Stimulated activated CD8-positive, alpha-beta memory T cell treated with anti-CD3 and anti-CD28 coated beads, Interleukin-4, amount 100 ng/mL, for 48 hours (primary cell): ENCODE data around the gene TAF11L8.
"Not testable (repeated sequence)": the region's sequence is repeated elsewhere in the genome, so short reads cannot be mapped to it uniquely, and the experiment has no call there.

ENCODE experiments used
- DNase-seq: peaks from one replicate; pipeline ENCODE4 v3.0.0-alpha.2; 2020

The TAF11L8 gene

GRCh38 chr5:17590860-17591259, at the start of gene TAF11L8:
Gene TAF11L8, minus strand, starts transcription at chr5:17590960.
- DNase-seq = not testable (repeated sequence)

GRCh38 chr5:17634160-17634559, 43.4 kb upstream of the TAF11L8 start, which contains the start of gene TAF11L14:
Gene TAF11L14, plus strand, starts transcription at chr5:17634460.
- DNase-seq = no peak

GRCh38 chr5:17631788-17632187, 41.0 kb upstream of the TAF11L8 start, which contains the start of gene TAF11L13:
Gene TAF11L13, plus strand, starts transcription at chr5:17632088.
- not testable (repeated sequence) for DNase-seq

GRCh38 chr5:17625686-17626085, 34.9 kb upstream of the TAF11L8 start:
- DNase-seq = no peak

GRCh38 chr5:17620627-17621026, 29.9 kb upstream of the TAF11L8 start:
- no peak for DNase-seq

GRCh38 chr5:17619354-17619753, 28.6 kb upstream of the TAF11L8 start:
- DNase-seq = no peak

- DNase-seq = no peak
These were observed 24.3 kb upstream of the TAF11L8 start for GRCh38 chr5:17614872-17615605.

GRCh38 chr5:17610092-17610491, 19.3 kb upstream of the TAF11L8 start, which contains the start of gene TAF11L12:
Gene TAF11L12, plus strand, starts transcription at chr5:17610392.
- DNase-seq = not testable (repeated sequence)

- not testable (repeated sequence) for DNase-seq
These were observed 16.7 kb upstream of the TAF11L8 start for GRCh38 chr5:17607461-17607860.

- DNase-seq = no peak
These were observed 14.2 kb upstream of the TAF11L8 start for GRCh38 chr5:17604951-17605350.

GRCh38 chr5:17603880-17604279, 13.1 kb upstream of the TAF11L8 start, which contains the start of gene TAF11L11:
Gene TAF11L11, plus strand, starts transcription at chr5:17604183.
- DNase-seq = not testable (repeated sequence)

GRCh38 chr5:17597728-17598127, 7.0 kb upstream of the TAF11L8 start, which contains the start of gene TAF11L10:
Gene TAF11L10, minus strand, starts transcription at chr5:17597828.
- not testable (repeated sequence) for DNase-seq

- DNase-seq = not testable (repeated sequence)
These were observed 3.5 kb upstream of the TAF11L8 start, which contains the start of gene TAF11L9 for GRCh38 chr5:17594255-17594654. Gene TAF11L9, minus strand, starts transcription at chr5:17594394.

- not testable (repeated sequence) for DNase-seq
These were observed 5.1 kb downstream of the TAF11L8 start, which contains the start of gene TAF11L7 for GRCh38 chr5:17585658-17586057. Gene TAF11L7, minus strand, starts transcription at chr5:17585758.
